Loucy (cell line): Measurements from ENCODE around the gene FKBP7.

Experiments used
- H2AFZ ChIP-seq: fragments of 200-600 bp; sonication (generic); 2 replicates; pipeline ENCODE4 v1.6.0; 2016; ENCODE audit warnings: antibody characterized with exemption, mild to moderate bottlenecking, low read length, moderate library complexity
- H3F3A ChIP-seq: fragments of 200-600 bp; 2 replicates; pipeline ENCODE4 v1.6.0; 2016; ENCODE audit warnings: antibody characterized with exemption, low read depth, mild to moderate bottlenecking
- H3K27me3 ChIP-seq: fragments of 200-600 bp; sonication (generic); 2 replicates; pipeline ENCODE4 v1.6.1; 2014; ENCODE audit warnings: low read length, mild to moderate bottlenecking; ENCODE audit not compliant: insufficient read depth, poor library complexity, severe bottlenecking
- H3K36me3 ChIP-seq: fragments of 200-600 bp; sonication (generic); 2 replicates; pipeline ENCODE4 v1.6.1; 2016; ENCODE audit warnings: low read length; ENCODE audit not compliant: insufficient read depth
- H3K4me1 ChIP-seq: fragments of 200-600 bp; sonication (generic); 2 replicates; pipeline ENCODE4 v1.5.1; 2014; ENCODE audit warnings: low read length, mild to moderate bottlenecking; ENCODE audit not compliant: insufficient read depth, poor library complexity, severe bottlenecking
- H3K4me2 ChIP-seq: fragments of 200-600 bp; sonication (generic); 2 replicates; pipeline ENCODE4 v1.6.0; 2014; ENCODE audit warnings: antibody characterized with exemption, low read length, low read depth, mild to moderate bottlenecking; ENCODE audit not compliant: poor library complexity, severe bottlenecking
- H3K4me3 ChIP-seq: fragments of 200-600 bp; sonication (generic); 2 replicates; pipeline ENCODE4 v1.5.1; 2014; ENCODE audit warnings: low read length, mild to moderate bottlenecking, mixed read lengths; ENCODE audit not compliant: poor library complexity, severe bottlenecking
- H3K79me2 ChIP-seq: fragments of 200-600 bp; sonication (generic); 2 replicates; pipeline ENCODE4 v1.6.1; 2014; ENCODE audit warnings: low read length; ENCODE audit not compliant: insufficient read depth
- H3K9ac ChIP-seq: fragments of 200-600 bp; sonication (generic); 2 replicates; pipeline ENCODE4 v1.6.0; 2014; ENCODE audit warnings: mild to moderate bottlenecking, low read depth, low read length, moderate library complexity; ENCODE audit not compliant: poor library complexity, severe bottlenecking
- H3K9me2 ChIP-seq: fragments of 200-600 bp; sonication (generic); replicated peaks from 2 replicates; pipeline ENCODE4 v1.6.1; 2016; ENCODE audit warnings: low read depth, low read length, mixed read lengths
- H3K9me3 ChIP-seq: fragments of 200-600 bp; sonication (generic); 2 replicates; pipeline ENCODE4 v1.6.1; 2014; ENCODE audit warnings: mild to moderate bottlenecking, antibody characterized with exemption, low read length, low read depth; ENCODE audit not compliant: insufficient read depth
- H4K20me1 ChIP-seq: fragments of 200-600 bp; sonication (generic); 2 replicates; pipeline ENCODE4 v1.6.0; 2014; ENCODE audit warnings: antibody characterized with exemption, low read length, mild to moderate bottlenecking; ENCODE audit not compliant: insufficient read depth, poor library complexity, severe bottlenecking
- EZH2phosphoT487 ChIP-seq: fragments of 200-600 bp; IDR thresholded peaks from 2 replicates; pipeline ENCODE4 v1.6.1; 2018; ENCODE audit warnings: antibody characterized with exemption, mild to moderate bottlenecking, moderate library complexity, borderline replicate concordance
- TF ChIP-seq, protein P1 (sequence below): fragments of 200-600 bp; sonication (generic); conservative IDR thresholded peaks from 2 replicates; pipeline ENCODE4 v1.5.1; 2014; ENCODE audit warnings: mild to moderate bottlenecking, antibody characterized with exemption, low read length

Gene FKBP7

GRCh38 chr2:178502751-178503150 is 24.4 kb upstream of the FKBP7 start:
- Histone ChIP-seq H3F3A (no peaks in the 10 kb centered on the region), H3K79me2 (no peaks in the 10 kb centered on the region), H3K9me2 (no peaks in the 10 kb centered on the region), H3K4me3 (no peak overlapping the region), H2AFZ (no peak overlapping the region), H4K20me1 (no peaks in the 10 kb centered on the region), H3K4me2 (no peak overlapping the region), H3K4me1 (peaks cover 5% of the 10 kb centered on the region), H3K36me3 (peaks cover 68% of the 10 kb centered on the region), H3K9ac (no peak overlapping the region), H3K27me3 (no peaks in the 10 kb centered on the region), H3K9me3 (no peaks in the 10 kb centered on the region)
- TF ChIP-seq EZH2phosphoT487 = no peak
- TF ChIP-seq, protein P1, sequence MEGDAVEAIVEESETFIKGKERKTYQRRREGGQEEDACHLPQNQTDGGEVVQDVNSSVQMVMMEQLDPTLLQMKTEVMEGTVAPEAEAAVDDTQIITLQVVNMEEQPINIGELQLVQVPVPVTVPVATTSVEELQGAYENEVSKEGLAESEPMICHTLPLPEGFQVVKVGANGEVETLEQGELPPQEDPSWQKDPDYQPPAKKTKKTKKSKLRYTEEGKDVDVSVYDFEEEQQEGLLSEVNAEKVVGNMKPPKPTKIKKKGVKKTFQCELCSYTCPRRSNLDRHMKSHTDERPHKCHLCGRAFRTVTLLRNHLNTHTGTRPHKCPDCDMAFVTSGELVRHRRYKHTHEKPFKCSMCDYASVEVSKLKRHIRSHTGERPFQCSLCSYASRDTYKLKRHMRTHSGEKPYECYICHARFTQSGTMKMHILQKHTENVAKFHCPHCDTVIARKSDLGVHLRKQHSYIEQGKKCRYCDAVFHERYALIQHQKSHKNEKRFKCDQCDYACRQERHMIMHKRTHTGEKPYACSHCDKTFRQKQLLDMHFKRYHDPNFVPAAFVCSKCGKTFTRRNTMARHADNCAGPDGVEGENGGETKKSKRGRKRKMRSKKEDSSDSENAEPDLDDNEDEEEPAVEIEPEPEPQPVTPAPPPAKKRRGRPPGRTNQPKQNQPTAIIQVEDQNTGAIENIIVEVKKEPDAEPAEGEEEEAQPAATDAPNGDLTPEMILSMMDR = no peak

GRCh38 chr2:178499640-178500039 is 21.2 kb upstream of the FKBP7 start:
- H3K4me1 ChIP-seq = peaks cover 8% of the 10 kb centered on the region
- no peak for TF ChIP-seq EZH2phosphoT487
- TF ChIP-seq, protein P1 = no peak
- no peak overlapping the region for H2AFZ ChIP-seq
- H3K4me2 ChIP-seq = no peak overlapping the region
- no peaks in the 10 kb centered on the region for H3K9me2 ChIP-seq
- no peaks in the 10 kb centered on the region for H3F3A ChIP-seq
- H3K9ac ChIP-seq = no peak overlapping the region
- H3K9me3 ChIP-seq = no peaks in the 10 kb centered on the region
- peaks cover 83% of the 10 kb centered on the region for H3K36me3 ChIP-seq
- H3K27me3 ChIP-seq = no peaks in the 10 kb centered on the region
- no peak overlapping the region for H3K4me3 ChIP-seq
- no peaks in the 10 kb centered on the region for H3K79me2 ChIP-seq
- H4K20me1 ChIP-seq = no peaks in the 10 kb centered on the region

DNA sequence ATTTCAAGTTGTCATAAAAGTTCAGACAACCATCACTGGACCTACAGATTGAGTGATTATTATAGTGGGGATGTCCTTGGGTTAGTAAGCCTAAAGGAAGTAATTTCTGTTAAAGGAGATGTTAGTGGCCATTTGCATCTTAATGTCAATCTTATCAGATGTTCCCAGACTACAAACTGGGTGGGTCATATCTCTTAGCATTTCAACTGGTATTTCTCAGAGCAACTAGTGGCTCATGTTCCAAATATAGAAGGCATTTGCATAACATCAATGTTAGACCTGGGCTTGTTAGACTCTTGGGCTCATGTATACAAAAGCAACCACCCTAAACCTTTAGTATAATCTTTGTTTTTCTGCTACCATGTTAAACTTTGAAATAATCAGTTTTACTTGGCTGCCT is 19.7 kb upstream of the FKBP7 start:
- H3K4me1 ChIP-seq = peaks cover 8% of the 10 kb centered on the region
- TF ChIP-seq EZH2phosphoT487 = no peak
- TF ChIP-seq, protein P1 = no peak
- H2AFZ ChIP-seq = no peak overlapping the region
- no peak overlapping the region for H3K4me3 ChIP-seq
- no peaks in the 10 kb centered on the region for H3K79me2 ChIP-seq
- peaks cover 83% of the 10 kb centered on the region for H3K36me3 ChIP-seq
- H3K9me2 ChIP-seq = no peaks in the 10 kb centered on the region
- no peak overlapping the region for H3K9ac ChIP-seq
- H3F3A ChIP-seq = no peaks in the 10 kb centered on the region
- no peak overlapping the region for H3K4me2 ChIP-seq
- no peaks in the 10 kb centered on the region for H4K20me1 ChIP-seq
- no peaks in the 10 kb centered on the region for H3K9me3 ChIP-seq
- H3K27me3 ChIP-seq = no peaks in the 10 kb centered on the region
